HepG2 (cell line): ENCODE data around the gene ASIC3. TPM values are rescaled to one million over a fixed set of nuclear protein-coding genes. Genes with fewer than 3 reads are reported as not detected.

Experiments used
- MEF2D ChIP-seq: sonication (generic); formaldehyde crosslinking; IDR thresholded peaks from 2 replicates; pipeline ENCODE4 v1.5.1; 2020; ENCODE audit warnings: mild to moderate bottlenecking, missing genetic modification reagents
- PAX8 ChIP-seq: sonication (generic); formaldehyde crosslinking; IDR thresholded peaks from 2 replicates; pipeline ENCODE4 v1.8.0; 2022; ENCODE audit warnings: mild to moderate bottlenecking, missing genetic modification reagents, borderline replicate concordance
- PHF5A ChIP-seq: IDR thresholded peaks from one replicate; pipeline ENCODE4 v1.6.1; 2018; ENCODE audit warnings: low read depth, missing genetic modification reagents; ENCODE audit not compliant: unreplicated experiment
- PLRG1 ChIP-seq: fragments of 450-650 bp; conservative IDR thresholded peaks from 2 replicates; pipeline ENCODE4 v1.6.1; 2016
- RBFOX2 ChIP-seq: fragments of 200-400 bp; formaldehyde crosslinking; IDR thresholded peaks from 2 replicates; pipeline ENCODE4 v1.6.1; 2017; ENCODE audit warnings: low read depth, mild to moderate bottlenecking, low read length
- SALL1 ChIP-seq: sonication (generic); formaldehyde crosslinking; IDR thresholded peaks from 2 replicates; pipeline ENCODE4 v1.8.0; 2022; ENCODE audit warnings: mild to moderate bottlenecking, missing genetic modification reagents
- SYNCRIP ChIP-seq: fragments of 200-400 bp; formaldehyde crosslinking; IDR thresholded peaks from 2 replicates; pipeline ENCODE4 v1.6.1; 2018; ENCODE audit warnings: mild to moderate bottlenecking, low read depth, low read length; ENCODE audit not compliant: insufficient read depth
- ZNF431 ChIP-seq: sonication (generic); formaldehyde crosslinking; IDR thresholded peaks from 2 replicates; pipeline ENCODE4 v1.9.0; 2022; ENCODE audit warnings: missing genetic modification reagents, low read depth, mild to moderate bottlenecking, borderline replicate concordance
- polyA plus RNA-seq, 8 experiments: library from polyadenylated mRNA; depleted of rRNA in 3 of 8; stranded (reverse) in 7 of 8; unstranded in 1 of 8; fragments of >200 nt; fragmentation: Illumina TruSeq in 4 of 8; extraction: Trizol in 4 of 8; gene quantifications; 2 replicates each; pipeline versions ENCODE4 v1.2.1 to v1.2.3, GENCODE V29; 2011 to 2016; ENCODE audit warnings: low read depth in 4 of 8, missing spikeins in 1 of 8, mixed read lengths in 1 of 8; ENCODE audit not compliant: insufficient read depth in 1 of 8
- total RNA-seq, 5 experiments: library from RNA; depleted of rRNA; stranded (reverse); fragments of >200 nt; fragmentation: Illumina TruSeq; extraction: Trizol; gene quantifications; 2 replicates each; pipeline ENCODE4 v1.2.3, GENCODE V29; 2016; ENCODE audit warnings: low read depth in 1 of 5
- TF ChIP-seq, protein P1 (sequence below): sonication (generic); formaldehyde crosslinking; IDR thresholded peaks from 2 replicates; pipeline ENCODE4 v1.4.0; 2020; ENCODE audit warnings: missing genetic modification reagents, borderline replicate concordance
- TF ChIP-seq, protein P2 (sequence below): IDR thresholded peaks from 2 replicates; pipeline ENCODE4 v1.6.1; 2016; ENCODE audit warnings: mild to moderate bottlenecking
- TF ChIP-seq, protein P3 (sequence below): IDR thresholded peaks from 2 replicates; pipeline ENCODE4 v1.4.0; 2020; ENCODE audit warnings: mild to moderate bottlenecking, missing genetic modification reagents
- TF ChIP-seq, protein P4 (sequence below): sonication (generic); formaldehyde crosslinking; IDR thresholded peaks from 2 replicates; pipeline ENCODE4 v1.5.1; 2020; ENCODE audit warnings: mild to moderate bottlenecking, missing genetic modification reagents

The ASIC3 gene
- total and polyA plus RNA-seq, 2 of the 13 experiments (the other 11 are each of a cell fraction or from before 2014, with no cell fraction given), result 0.51 TPM; not detected in 1

DNA sequence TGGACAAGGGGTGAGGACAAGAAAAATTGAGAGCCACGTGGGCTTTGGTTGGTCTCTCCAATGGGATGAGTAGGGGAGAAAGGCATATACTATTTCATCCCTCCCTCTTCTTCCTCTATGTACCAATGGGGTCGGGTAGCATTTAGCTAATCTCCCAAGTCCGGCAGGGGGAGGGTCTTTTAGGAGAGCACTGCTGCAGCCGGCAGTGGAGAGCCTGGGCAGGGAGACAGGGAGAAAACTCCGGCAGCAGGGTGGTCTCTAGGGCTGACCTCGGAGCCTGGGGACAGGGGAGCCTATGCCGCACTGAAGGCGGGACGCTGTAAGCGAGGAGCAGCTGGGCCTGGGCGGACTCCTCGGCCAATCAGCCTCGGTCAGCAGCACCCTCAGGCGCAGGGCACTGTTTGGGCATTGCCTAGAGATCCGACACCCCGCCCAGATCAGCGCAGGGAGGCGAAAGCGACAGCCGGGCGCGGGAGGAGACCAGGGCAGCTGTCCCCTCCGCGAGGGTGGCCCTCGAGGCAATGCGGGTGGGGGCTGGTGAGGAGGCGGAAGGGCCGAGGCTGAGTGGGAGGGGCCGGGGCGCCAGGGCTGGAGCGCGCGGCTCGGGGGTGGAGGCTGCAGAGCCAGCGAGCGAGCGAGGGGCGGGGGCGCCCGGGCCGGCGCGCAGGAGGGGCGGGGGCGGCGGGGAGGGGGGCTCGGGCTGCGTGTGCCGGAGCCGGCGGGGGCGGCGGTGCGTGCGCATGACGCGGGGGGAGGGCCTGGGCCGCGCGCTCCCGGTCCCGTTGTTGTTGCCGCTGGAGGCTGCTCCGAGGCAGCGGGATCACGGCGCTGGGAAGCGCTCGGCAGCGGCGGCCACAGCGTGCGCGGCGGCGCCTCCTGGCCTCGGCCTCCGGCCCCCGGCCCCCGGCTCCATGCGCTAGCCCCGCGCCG is 37.6 kb downstream of the ASIC3 start, which contains the start of gene AGAP3 (continued):
- TF ChIP-seq, protein P1, sequence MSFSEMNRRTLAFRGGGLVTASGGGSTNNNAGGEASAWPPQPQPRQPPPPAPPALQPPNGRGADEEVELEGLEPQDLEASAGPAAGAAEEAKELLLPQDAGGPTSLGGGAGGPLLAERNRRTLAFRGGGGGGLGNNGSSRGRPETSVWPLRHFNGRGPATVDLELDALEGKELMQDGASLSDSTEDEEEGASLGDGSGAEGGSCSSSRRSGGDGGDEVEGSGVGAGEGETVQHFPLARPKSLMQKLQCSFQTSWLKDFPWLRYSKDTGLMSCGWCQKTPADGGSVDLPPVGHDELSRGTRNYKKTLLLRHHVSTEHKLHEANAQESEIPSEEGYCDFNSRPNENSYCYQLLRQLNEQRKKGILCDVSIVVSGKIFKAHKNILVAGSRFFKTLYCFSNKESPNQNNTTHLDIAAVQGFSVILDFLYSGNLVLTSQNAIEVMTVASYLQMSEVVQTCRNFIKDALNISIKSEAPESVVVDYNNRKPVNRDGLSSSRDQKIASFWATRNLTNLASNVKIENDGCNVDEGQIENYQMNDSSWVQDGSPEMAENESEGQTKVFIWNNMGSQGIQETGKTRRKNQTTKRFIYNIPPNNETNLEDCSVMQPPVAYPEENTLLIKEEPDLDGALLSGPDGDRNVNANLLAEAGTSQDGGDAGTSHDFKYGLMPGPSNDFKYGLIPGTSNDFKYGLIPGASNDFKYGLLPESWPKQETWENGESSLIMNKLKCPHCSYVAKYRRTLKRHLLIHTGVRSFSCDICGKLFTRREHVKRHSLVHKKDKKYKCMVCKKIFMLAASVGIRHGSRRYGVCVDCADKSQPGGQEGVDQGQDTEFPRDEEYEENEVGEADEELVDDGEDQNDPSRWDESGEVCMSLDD (CRISPR knock-in tag), result peak; percentile 36; the same call in 1 of the 2 replicates
- TF ChIP-seq, protein P2, sequence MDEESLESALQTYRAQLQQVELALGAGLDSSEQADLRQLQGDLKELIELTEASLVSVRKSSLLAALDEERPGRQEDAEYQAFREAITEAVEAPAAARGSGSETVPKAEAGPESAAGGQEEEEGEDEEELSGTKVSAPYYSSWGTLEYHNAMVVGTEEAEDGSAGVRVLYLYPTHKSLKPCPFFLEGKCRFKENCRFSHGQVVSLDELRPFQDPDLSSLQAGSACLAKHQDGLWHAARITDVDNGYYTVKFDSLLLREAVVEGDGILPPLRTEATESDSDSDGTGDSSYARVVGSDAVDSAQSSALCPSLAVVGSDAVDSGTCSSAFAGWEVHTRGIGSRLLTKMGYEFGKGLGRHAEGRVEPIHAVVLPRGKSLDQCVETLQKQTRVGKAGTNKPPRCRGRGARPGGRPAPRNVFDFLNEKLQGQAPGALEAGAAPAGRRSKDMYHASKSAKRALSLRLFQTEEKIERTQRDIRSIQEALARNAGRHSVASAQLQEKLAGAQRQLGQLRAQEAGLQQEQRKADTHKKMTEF (CRISPR knock-in tag), result peak; percentile 78
- TF ChIP-seq SALL1 (CRISPR knock-in tag) (peak; percentile 78), SYNCRIP (no peak), PAX8 (CRISPR knock-in tag) (no peak), ZNF431 (CRISPR knock-in tag) (0 out of 2 replicates have a peak, but pooled peaks have one; percentile 39), PHF5A (CRISPR knock-in tag) (no peak), PLRG1 (no peak), RBFOX2 (peak; percentile 86), MEF2D (CRISPR knock-in tag) (0 out of 2 replicates have a peak, but pooled peaks have one; percentile 64)
- TF ChIP-seq, protein P3, sequence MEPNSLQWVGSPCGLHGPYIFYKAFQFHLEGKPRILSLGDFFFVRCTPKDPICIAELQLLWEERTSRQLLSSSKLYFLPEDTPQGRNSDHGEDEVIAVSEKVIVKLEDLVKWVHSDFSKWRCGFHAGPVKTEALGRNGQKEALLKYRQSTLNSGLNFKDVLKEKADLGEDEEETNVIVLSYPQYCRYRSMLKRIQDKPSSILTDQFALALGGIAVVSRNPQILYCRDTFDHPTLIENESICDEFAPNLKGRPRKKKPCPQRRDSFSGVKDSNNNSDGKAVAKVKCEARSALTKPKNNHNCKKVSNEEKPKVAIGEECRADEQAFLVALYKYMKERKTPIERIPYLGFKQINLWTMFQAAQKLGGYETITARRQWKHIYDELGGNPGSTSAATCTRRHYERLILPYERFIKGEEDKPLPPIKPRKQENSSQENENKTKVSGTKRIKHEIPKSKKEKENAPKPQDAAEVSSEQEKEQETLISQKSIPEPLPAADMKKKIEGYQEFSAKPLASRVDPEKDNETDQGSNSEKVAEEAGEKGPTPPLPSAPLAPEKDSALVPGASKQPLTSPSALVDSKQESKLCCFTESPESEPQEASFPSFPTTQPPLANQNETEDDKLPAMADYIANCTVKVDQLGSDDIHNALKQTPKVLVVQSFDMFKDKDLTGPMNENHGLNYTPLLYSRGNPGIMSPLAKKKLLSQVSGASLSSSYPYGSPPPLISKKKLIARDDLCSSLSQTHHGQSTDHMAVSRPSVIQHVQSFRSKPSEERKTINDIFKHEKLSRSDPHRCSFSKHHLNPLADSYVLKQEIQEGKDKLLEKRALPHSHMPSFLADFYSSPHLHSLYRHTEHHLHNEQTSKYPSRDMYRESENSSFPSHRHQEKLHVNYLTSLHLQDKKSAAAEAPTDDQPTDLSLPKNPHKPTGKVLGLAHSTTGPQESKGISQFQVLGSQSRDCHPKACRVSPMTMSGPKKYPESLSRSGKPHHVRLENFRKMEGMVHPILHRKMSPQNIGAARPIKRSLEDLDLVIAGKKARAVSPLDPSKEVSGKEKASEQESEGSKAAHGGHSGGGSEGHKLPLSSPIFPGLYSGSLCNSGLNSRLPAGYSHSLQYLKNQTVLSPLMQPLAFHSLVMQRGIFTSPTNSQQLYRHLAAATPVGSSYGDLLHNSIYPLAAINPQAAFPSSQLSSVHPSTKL (CRISPR knock-in tag), result peak; percentile 17; the same call in 1 of the 2 replicates
- TF ChIP-seq, protein P4, sequence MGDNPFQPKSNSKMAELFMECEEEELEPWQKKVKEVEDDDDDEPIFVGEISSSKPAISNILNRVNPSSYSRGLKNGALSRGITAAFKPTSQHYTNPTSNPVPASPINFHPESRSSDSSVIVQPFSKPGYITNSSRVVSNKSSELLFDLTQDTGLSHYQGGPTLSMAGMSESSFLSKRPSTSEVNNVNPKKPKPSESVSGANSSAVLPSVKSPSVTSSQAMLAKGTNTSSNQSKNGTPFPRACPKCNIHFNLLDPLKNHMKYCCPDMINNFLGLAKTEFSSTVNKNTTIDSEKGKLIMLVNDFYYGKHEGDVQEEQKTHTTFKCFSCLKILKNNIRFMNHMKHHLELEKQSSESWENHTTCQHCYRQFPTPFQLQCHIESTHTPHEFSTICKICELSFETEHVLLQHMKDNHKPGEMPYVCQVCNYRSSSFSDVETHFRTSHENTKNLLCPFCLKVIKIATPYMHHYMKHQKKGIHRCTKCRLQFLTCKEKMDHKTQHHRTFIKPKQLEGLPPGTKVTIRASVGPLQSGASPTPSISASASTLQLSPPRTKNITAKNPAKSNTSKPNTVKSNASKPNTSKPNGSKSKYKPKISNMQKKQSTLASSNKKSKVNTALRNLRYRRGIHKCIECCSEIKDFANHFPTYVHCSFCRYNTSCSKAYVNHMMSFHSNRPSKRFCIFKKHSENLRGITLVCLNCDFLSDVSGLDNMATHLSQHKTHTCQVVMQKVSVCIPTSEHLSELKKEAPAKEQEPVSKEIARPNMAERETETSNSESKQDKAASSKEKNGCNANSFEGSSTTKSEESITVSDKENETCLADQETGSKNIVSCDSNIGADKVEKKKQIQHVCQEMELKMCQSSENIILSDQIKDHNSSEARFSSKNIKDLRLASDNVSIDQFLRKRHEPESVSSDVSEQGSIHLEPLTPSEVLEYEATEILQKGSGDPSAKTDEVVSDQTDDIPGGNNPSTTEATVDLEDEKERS (CRISPR knock-in tag), result 0 out of 2 replicates have a peak, but pooled peaks have one; percentile 55
